ENCODE results near the gene THAP4.

- TF ChIP-seq CTCF (IDR thresholded peaks at IDR 0.05; ENCODE audit: borderline replicate concordance, extremely low read depth, low read length, poor library complexity, severe bottlenecking): no peak
- TF ChIP-seq EZH2 (IDR thresholded peaks at IDR 0.05; ENCODE audit: borderline replicate concordance, low read depth, low read length, severe bottlenecking): no peak
These were observed 12.4 kb upstream of the THAP4 start for GRCh38 chr2:241649404-241649803.

Data from DND-41 (cell line).